Keratinocyte (primary cell): ENCODE results near the gene HS1BP3. TPM values are rescaled to one million over a fixed set of nuclear protein-coding genes. Genes with fewer than 3 reads are reported as not detected.

ENCODE experiments used
- DNase-seq: peaks from one replicate; pipeline ENCODE4 v3.0.0-alpha.2; 2011; ENCODE audit warnings: low read depth, missing footprints, low spot score
- FAIRE-seq: peaks from 2 replicates; lab custom pipeline; 2011; peaks lifted over from hg19 to GRCh38; lab: Jason Lieb, UNC
- H2AFZ ChIP-seq: 2 replicates; pipeline ENCODE4 v1.6.0; 2012; ENCODE audit warnings: low read length, control low read depth, inconsistent platforms; ENCODE audit not compliant: control insufficient read depth
- H3K27ac ChIP-seq: 2 replicates; pipeline ENCODE4 v1.5.1; 2011; ENCODE audit warnings: low read length; ENCODE audit not compliant: control insufficient read depth, insufficient read depth
- H3K27me3 ChIP-seq: 3 replicates; pipeline ENCODE4 v1.6.0; 2011; ENCODE audit warnings: low read length; ENCODE audit not compliant: control insufficient read depth, insufficient read depth; ENCODE audit errors: extremely low read depth
- H3K36me3 ChIP-seq, 2 experiments: 2 replicates in 1 of 2; 3 replicates in 1 of 2; pipeline ENCODE4 v1.5.1; 2011; ENCODE audit warnings: low read length in 2 of 2, mild to moderate bottlenecking in 1 of 2; ENCODE audit not compliant: control insufficient read depth in 2 of 2, insufficient read depth in 2 of 2; ENCODE audit errors: extremely low read depth in 1 of 2
- H3K4me1 ChIP-seq: 3 replicates; pipeline ENCODE4 v1.5.1; 2011; ENCODE audit warnings: low read length; ENCODE audit not compliant: control insufficient read depth, insufficient read depth; ENCODE audit errors: extremely low read depth
- H3K4me2 ChIP-seq: 3 replicates; pipeline ENCODE4 v1.6.0; 2011; ENCODE audit warnings: low read depth, low read length; ENCODE audit not compliant: control insufficient read depth, insufficient read depth; ENCODE audit errors: extremely low read depth
- H3K4me3 ChIP-seq, 3 experiments: fragments of 200-600 bp in 1 of 3; sonication (generic) in 1 of 3; 2 replicates in 2 of 3; 3 replicates in 1 of 3; pipeline ENCODE4 v1.5.1; 2011 to 2016; ENCODE audit warnings: low read length in 3 of 3, mild to moderate bottlenecking in 3 of 3, control low read depth in 2 of 3, inconsistent platforms in 1 of 3, low read depth in 1 of 3, mixed read lengths in 1 of 3, mixed run types in 1 of 3, moderate library complexity in 1 of 3; ENCODE audit not compliant: control insufficient read depth in 2 of 3, insufficient read depth in 2 of 3; ENCODE audit errors: extremely low read depth in 1 of 3
- H3K79me2 ChIP-seq: 2 replicates; pipeline ENCODE4 v1.6.0; 2012; ENCODE audit warnings: low read length; ENCODE audit not compliant: control insufficient read depth, insufficient read depth
- H3K9ac ChIP-seq: 3 replicates; pipeline ENCODE4 v1.6.0; 2011; ENCODE audit warnings: low read length; ENCODE audit not compliant: control insufficient read depth, insufficient read depth; ENCODE audit errors: extremely low read depth
- H3K9me1 ChIP-seq: 3 replicates; pipeline ENCODE4 v1.6.0; 2011; ENCODE audit warnings: low read length; ENCODE audit not compliant: control insufficient read depth, insufficient read depth; ENCODE audit errors: extremely low read depth
- H3K9me3 ChIP-seq: 2 replicates; pipeline ENCODE4 v1.5.1; 2012; ENCODE audit warnings: low read depth, low read length; ENCODE audit not compliant: control insufficient read depth
- H4K20me1 ChIP-seq: 3 replicates; pipeline ENCODE4 v1.6.0; 2011; ENCODE audit warnings: low read length; ENCODE audit not compliant: control insufficient read depth, insufficient read depth; ENCODE audit errors: extremely low read depth
- EZH2 ChIP-seq: IDR thresholded peaks from one replicate; pipeline ENCODE4 v1.6.1; 2012; ENCODE audit warnings: inconsistent platforms, mild to moderate bottlenecking, low read length, moderate library complexity
- dilution Hi-C: fragments of 300-500 bp; cut with MboI; formaldehyde crosslinking; loops from one replicate; pipeline ENCODE4 v1.7.0; 2020; ENCODE audit warnings: low sequenced_read_pairs; ENCODE audit not compliant: extremely low pct_ligation_motif_present
- polyA plus RNA-seq, 5 experiments: library from polyadenylated mRNA; depleted of rRNA in 3 of 5; stranded (reverse) in 3 of 5; stranded (forward) in 1 of 5; unstranded in 1 of 5; fragments of >200 nt; gene quantifications; 1 replicate in 1 of 5; 2 replicates in 3 of 5; 3 replicates in 1 of 5; pipeline versions ENCODE4 v1.2.1 to v1.2.3, GENCODE V29; 2011 to 2012; ENCODE audit warnings: missing spikeins in 2 of 5, low read depth in 1 of 5, low replicate concordance in 1 of 5
- TF ChIP-seq, protein P1 (sequence below), 3 experiments: IDR thresholded peaks in 1 of 3; conservative IDR thresholded peaks in 1 of 3; optimal IDR thresholded peaks in 1 of 3; 2 replicates in 2 of 3; 3 replicates in 1 of 3; pipeline versions ENCODE3 to v1.5.1; 2011; ENCODE audit warnings: low read length in 3 of 3, mild to moderate bottlenecking in 3 of 3, moderate library complexity in 2 of 3, control low read depth in 1 of 3, inconsistent platforms in 1 of 3; ENCODE audit not compliant: insufficient read depth in 2 of 3; ENCODE audit errors: extremely low read depth in 1 of 3

HS1BP3 gene
- polyA plus RNA-seq, 1 donor (not counting 4 experiments of a cell fraction or from before 2014, with no cell fraction given): 18.5 TPM

DNA sequence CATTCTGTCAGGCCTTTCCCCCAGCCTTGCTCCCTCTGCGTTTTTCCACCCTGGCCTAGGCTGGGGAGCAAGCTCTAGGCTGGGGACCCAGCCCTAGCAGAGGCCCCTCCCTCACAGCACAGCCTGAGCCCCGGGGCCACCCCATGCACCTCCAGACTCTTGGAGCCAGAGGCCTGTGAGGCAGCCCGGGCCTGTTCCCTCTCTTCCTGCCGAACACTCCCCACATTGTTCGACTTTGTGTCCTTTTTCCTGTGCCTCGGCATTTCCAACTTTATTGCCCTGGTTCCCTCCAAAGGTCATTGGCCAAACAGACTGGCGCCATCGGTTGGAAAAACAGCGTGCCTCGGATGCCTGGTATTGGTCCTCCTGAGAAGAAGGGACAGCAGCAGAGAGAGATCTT is 79.7 kb downstream of the HS1BP3 start:
- FAIRE-seq (no peak), DNase-seq (no peak)
- H3K9ac ChIP-seq: no peak overlapping the region
- H3K4me1 ChIP-seq: peaks cover 27% of the 10 kb centered on the region
- H3K9me3 ChIP-seq: no peaks in the 10 kb centered on the region
- H4K20me1 ChIP-seq: no peaks in the 10 kb centered on the region
- no peak overlapping the region for H3K4me3 ChIP-seq
- H2AFZ ChIP-seq: no peak overlapping the region
- no peaks in the 10 kb centered on the region for H3K36me3 ChIP-seq
- H3K4me2 ChIP-seq: no peak overlapping the region
- no peaks in the 10 kb centered on the region for H3K9me1 ChIP-seq
- no peak for TF ChIP-seq EZH2
- TF ChIP-seq, protein P1, sequence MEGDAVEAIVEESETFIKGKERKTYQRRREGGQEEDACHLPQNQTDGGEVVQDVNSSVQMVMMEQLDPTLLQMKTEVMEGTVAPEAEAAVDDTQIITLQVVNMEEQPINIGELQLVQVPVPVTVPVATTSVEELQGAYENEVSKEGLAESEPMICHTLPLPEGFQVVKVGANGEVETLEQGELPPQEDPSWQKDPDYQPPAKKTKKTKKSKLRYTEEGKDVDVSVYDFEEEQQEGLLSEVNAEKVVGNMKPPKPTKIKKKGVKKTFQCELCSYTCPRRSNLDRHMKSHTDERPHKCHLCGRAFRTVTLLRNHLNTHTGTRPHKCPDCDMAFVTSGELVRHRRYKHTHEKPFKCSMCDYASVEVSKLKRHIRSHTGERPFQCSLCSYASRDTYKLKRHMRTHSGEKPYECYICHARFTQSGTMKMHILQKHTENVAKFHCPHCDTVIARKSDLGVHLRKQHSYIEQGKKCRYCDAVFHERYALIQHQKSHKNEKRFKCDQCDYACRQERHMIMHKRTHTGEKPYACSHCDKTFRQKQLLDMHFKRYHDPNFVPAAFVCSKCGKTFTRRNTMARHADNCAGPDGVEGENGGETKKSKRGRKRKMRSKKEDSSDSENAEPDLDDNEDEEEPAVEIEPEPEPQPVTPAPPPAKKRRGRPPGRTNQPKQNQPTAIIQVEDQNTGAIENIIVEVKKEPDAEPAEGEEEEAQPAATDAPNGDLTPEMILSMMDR (optimal IDR thresholded peaks at IDR 0.05 in 1 of 3, IDR thresholded peaks at IDR 0.05 in 1 of 3, conservative IDR thresholded peaks at IDR 0.05 in 1 of 3; ENCODE audit: extremely low read depth in 1 of 3, insufficient read depth in 2 of 3, low read length in 3 of 3): no peak
- dilution Hi-C loops: no loop called here
- no peak overlapping the region for H3K27ac ChIP-seq
- no peaks in the 10 kb centered on the region for H3K27me3 ChIP-seq
- H3K79me2 ChIP-seq: no peaks in the 10 kb centered on the region

DNA sequence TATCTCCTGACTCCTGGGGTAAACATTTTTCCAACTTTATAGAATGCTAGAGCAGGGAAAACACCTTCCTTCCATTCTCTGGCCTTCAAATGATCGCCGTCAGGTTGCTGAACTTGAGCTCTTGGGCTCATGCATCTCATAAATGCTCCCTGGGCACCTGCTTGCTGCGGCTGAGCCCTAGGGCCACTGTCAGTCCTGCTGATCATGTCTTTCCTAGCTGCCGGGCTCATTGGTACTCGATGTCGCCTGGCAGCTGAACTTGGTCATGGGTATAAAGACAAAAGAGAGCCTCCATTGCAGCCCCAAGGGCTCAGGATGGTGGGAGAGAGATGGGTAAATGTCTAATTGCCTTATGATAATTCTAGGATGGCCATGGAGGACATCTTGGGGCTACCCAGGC is 80.6 kb downstream of the HS1BP3 start:
- H3K4me2 ChIP-seq: no peak overlapping the region
- H3K27me3 ChIP-seq: no peaks in the 10 kb centered on the region
- H3K79me2 ChIP-seq: no peaks in the 10 kb centered on the region
- H3K36me3 ChIP-seq: no peaks in the 10 kb centered on the region
- no peak overlapping the region for H3K9ac ChIP-seq
- H3K27ac ChIP-seq: no peak overlapping the region
- H3K4me3 ChIP-seq: no peak overlapping the region
- no peak for FAIRE-seq
- H2AFZ ChIP-seq: no peak overlapping the region
- TF ChIP-seq, protein P1 (optimal IDR thresholded peaks at IDR 0.05 in 1 of 3, IDR thresholded peaks at IDR 0.05 in 1 of 3, conservative IDR thresholded peaks at IDR 0.05 in 1 of 3; ENCODE audit: extremely low read depth in 1 of 3, insufficient read depth in 2 of 3, low read length in 3 of 3): no peak
- no peak for TF ChIP-seq EZH2
- H3K4me1 ChIP-seq: peaks cover 27% of the 10 kb centered on the region
- H3K9me1 ChIP-seq: no peaks in the 10 kb centered on the region
- dilution Hi-C loops: no loop called here
- DNase-seq: no peak
- H3K9me3 ChIP-seq: no peaks in the 10 kb centered on the region
- H4K20me1 ChIP-seq: no peaks in the 10 kb centered on the region
